Measurements from ENCODE around the gene ARFGEF2.

GRCh38 chr20:48930878-48931277 lies 9.4 kb downstream of the ARFGEF2 start:
- TF ChIP-seq ZNF274 (IDR thresholded peaks at IDR 0.05; ENCODE audit: low read depth, low read length): no peak
- no peak for TF ChIP-seq YY1 (IDR thresholded peaks at IDR 0.05; ENCODE audit: insufficient read depth, insufficient read length)
